ENCODE measurements around the gene PERM1. TPM values are rescaled to one million over a fixed set of nuclear protein-coding genes. Genes with fewer than 3 reads are reported as not detected.
"Not testable (repeated sequence)": the region's sequence is repeated elsewhere in the genome, so short reads cannot be mapped to it uniquely, and the experiment has no call there.

The PERM1 gene, protein sequence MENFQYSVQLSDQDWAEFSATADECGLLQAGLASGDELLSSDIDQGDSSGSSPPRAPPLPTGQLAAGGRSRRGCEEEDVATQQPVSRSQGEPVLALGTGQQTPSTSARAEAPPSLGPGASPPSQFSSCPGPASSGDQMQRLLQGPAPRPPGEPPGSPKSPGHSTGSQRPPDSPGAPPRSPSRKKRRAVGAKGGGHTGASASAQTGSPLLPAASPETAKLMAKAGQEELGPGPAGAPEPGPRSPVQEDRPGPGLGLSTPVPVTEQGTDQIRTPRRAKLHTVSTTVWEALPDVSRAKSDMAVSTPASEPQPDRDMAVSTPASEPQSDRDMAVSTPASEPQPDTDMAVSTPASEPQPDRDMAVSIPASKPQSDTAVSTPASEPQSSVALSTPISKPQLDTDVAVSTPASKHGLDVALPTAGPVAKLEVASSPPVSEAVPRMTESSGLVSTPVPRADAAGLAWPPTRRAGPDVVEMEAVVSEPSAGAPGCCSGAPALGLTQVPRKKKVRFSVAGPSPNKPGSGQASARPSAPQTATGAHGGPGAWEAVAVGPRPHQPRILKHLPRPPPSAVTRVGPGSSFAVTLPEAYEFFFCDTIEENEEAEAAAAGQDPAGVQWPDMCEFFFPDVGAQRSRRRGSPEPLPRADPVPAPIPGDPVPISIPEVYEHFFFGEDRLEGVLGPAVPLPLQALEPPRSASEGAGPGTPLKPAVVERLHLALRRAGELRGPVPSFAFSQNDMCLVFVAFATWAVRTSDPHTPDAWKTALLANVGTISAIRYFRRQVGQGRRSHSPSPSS
- total RNA-seq: under 1 TPM; 0.42 to 0.49 TPM
- 1 to 10 TPM in 1 of 2 donors, under 1 TPM in 1; 0.50 to 1.5 TPM for polyA plus RNA-seq
- long read RNA-seq, donor 1, partial matches to known transcripts: 0 of 1 reads
- long read RNA-seq, donor 1, other reads (novel, unspliced or antisense): 1 of 1 reads
- long read RNA-seq, donor 2: 0 reads

DNA sequence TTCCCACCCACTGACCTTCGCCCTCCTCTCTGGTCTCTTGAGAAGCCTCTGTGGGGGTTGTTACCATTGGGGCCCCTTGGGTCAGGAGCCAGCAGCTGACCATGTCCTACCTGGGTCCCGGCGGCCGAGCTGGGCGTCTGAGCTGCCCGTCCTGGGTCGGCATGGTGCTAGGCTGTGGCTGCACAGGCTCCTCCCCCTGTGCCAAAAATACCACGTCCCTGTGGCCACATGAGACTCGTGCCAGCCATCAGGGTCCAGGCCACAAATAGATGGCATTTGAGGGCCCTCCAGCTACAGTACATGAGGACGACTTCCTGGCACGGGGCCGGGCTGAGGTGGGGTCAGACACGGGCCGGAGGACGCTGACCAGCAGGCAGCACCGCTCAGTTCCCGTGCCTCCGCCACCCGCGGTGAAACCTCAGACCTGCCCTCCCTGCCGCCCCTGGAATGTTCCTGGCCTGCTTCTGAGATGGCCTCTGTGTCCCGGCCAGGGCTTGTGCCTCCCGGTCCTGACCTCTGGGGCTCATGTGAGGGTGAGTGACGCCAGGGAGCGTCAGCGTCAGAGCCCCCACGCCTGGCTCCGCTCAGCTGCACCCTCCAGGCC is at the start of gene PERM1:
TSS of gene PERM1 (minus strand) at position 139 of the 604 bp plus-strand sequence. CDS start 1,064 bp downstream, outside the sequence.
- H3K4me3 ChIP-seq (ENCODE audit: low read length in 2 of 2): no peak within 1 kb of the TSS
- H3K36me3 ChIP-seq (ENCODE audit: control insufficient read depth in 1 of 2, insufficient read depth in 2 of 2, low read length in 1 of 2): no peaks in the 10 kb centered on the region
- DNase-seq (peak in 1 of 2 donors; percentile 46), ATAC-seq (ENCODE audit: low FRiP score) (peak; percentile 53)
- intact Hi-C loops (cut with DNase I): loop anchor here (5.0 to 10.0 kb wide), 2 partner anchors 85 to 313 kb away; no protein-coding TSS in a partner anchor
- H3K9me3 ChIP-seq (ENCODE audit: control insufficient read depth, low read length): no peaks in the 10 kb centered on the region
- no peaks in the 10 kb centered on the region for H3K4me1 ChIP-seq (ENCODE audit: control insufficient read depth in 1 of 2, insufficient read depth in 2 of 2, low read length in 2 of 2)
- 45 to 49% methylated on average over 28 of the region's 28 CpGs for WGBS, 2 donors
- H3K27ac ChIP-seq (ENCODE audit: low read depth in 1 of 2, low read length in 2 of 2): no peak within 1 kb of the TSS
- no peaks in the 10 kb centered on the region for H3K27me3 ChIP-seq (ENCODE audit: control insufficient read depth in 1 of 2, insufficient read depth in 2 of 2, low read length in 1 of 2)

DNA sequence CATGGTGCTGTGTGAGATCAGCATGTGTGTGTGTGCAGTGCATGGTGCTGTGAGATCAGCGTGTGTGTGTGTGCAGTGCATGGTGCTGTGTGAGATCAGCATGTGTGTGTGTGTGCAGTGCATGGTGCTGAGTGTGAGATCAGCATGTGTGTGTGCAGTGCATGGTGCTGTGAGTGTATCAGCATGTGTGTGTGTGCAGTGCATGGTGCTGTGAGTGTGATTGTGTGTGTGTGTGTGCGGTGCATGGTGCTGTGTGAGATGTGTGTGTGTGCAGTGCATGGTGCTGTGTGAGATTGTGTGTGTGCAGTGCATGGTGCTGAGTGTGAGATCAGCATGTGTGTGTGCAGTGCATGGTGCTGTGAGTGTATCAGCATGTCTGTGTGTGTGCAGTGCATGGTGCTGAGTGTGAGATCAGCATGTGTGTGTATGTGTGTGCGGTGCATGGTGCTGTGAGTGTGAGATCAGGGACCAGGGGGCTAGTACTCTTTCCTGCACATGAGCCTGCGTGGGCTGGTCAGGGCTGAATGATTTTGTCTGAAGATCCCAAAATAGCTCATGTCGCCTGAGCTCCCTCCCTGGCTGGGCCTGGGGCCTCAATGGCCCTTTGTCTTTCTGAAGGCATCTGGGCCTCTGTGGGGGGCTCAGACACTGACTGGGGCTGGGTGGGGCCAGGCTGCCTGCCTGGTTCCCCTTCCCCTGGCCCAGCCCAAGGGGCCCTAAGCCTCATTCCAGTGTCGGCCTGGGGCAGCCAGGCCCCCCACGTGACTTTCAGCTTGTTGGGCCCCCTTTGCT is 49.2 kb upstream of the PERM1 start:
- ATAC-seq (ENCODE audit: low FRiP score); intact Hi-C loops (cut with DNase I); H3K36me3 ChIP-seq (ENCODE audit: control insufficient read depth in 1 of 2, insufficient read depth in 2 of 2, low read length in 1 of 2); H3K4me1 ChIP-seq (ENCODE audit: control insufficient read depth in 1 of 2, insufficient read depth in 2 of 2, low read length in 2 of 2); H3K9me3 ChIP-seq (ENCODE audit: control insufficient read depth, low read length); H3K4me3 ChIP-seq (ENCODE audit: low read length in 2 of 2); H3K27ac ChIP-seq (ENCODE audit: low read depth in 1 of 2, low read length in 2 of 2); DNase-seq; H3K27me3 ChIP-seq (ENCODE audit: control insufficient read depth in 1 of 2, insufficient read depth in 2 of 2, low read length in 1 of 2): not testable (repeated sequence)
- 74 to 93% methylated on average over 7 of the region's 7 CpGs for WGBS, 2 donors

DNA sequence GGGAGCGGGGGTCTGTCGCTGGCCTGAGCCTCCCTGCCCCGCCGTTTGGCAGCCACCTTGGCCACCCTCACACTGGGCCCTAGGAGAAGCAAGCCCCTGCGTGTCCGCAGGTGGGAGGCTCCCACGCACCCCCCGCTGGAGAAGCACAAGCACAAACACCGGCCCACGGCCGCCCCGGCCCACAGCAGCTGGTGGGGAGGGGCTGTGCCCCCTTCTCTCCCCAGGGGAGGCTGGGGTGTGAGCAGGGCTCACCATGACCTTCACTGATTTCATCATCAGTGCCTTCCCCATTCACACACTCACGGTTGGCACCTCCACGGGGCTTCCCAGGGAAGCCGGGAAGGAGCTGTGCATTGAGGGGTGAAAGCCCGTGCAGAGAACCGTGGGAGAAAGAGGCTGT is 45.9 kb upstream of the PERM1 start:
- intact Hi-C loops (cut with DNase I): no loop called here
- no peak overlapping the region for H3K4me3 ChIP-seq (ENCODE audit: low read length in 2 of 2)
- H3K36me3 ChIP-seq (ENCODE audit: control insufficient read depth in 1 of 2, insufficient read depth in 2 of 2, low read length in 1 of 2): no peaks in the 10 kb centered on the region
- no peak for ATAC-seq (ENCODE audit: low FRiP score)
- 85 to 88% methylated on average over 17 of the region's 17 CpGs for WGBS, 2 donors
- H3K4me1 ChIP-seq (ENCODE audit: control insufficient read depth in 1 of 2, insufficient read depth in 2 of 2, low read length in 2 of 2): no peaks in the 10 kb centered on the region
- DNase-seq: no peak
- H3K27ac ChIP-seq (ENCODE audit: low read depth in 1 of 2, low read length in 2 of 2): no peak overlapping the region
- no peaks in the 10 kb centered on the region for H3K27me3 ChIP-seq (ENCODE audit: control insufficient read depth in 1 of 2, insufficient read depth in 2 of 2, low read length in 1 of 2)
- H3K9me3 ChIP-seq (ENCODE audit: control insufficient read depth, low read length): no peaks in the 10 kb centered on the region

DNA sequence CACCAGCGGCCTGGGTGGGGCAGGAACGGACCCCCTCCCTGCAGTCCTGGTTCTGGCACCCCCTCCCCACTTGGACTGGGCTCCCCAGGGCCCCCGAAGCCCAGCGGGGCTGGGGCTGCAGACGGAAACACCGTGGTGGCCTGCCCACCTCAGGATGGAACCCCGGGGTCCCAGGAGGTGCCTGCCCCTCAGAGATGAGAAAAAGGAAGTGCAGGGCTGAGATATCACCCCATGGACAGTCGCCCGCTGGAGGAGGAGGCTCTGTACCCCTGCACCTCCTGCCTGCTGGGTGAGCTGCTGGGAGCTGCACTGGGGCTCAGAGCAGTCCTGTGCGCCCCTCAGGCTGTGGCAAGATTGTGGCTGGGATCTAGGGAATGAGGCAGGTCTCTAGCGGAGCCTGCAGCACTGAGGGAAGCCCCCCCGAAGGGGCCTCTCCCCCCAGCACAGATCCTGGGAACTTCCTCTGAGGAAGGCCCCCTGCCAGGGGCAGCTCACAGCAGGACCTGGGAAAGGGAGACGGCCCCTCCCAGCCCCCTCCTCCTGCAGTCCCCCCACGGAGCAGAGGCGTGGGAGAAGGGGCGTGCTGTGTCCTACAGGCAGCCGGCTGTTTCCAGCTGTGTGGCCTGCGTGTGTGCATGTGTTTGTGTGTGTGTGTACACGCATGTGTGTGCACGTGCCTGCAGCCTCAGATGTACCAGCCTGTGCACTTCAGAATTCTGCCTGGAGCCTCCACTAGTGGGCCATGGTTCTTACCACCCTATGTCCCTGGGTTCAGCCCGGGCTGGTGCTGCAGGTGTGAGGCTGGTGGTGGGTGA is 44.9 kb upstream of the PERM1 start:
- intact Hi-C loops (cut with DNase I): no loop called here
- WGBS, 2 donors: 80 to 83% methylated on average over 21 of the region's 21 CpGs
- ATAC-seq (ENCODE audit: low FRiP score) (no peak), DNase-seq (no peak)
- Histone ChIP-seq H3K27ac (ENCODE audit: low read depth in 1 of 2, low read length in 2 of 2) (no peak overlapping the region), H3K4me1 (ENCODE audit: control insufficient read depth in 1 of 2, insufficient read depth in 2 of 2, low read length in 2 of 2) (no peaks in the 10 kb centered on the region), H3K9me3 (ENCODE audit: control insufficient read depth, low read length) (no peaks in the 10 kb centered on the region), H3K36me3 (ENCODE audit: control insufficient read depth in 1 of 2, insufficient read depth in 2 of 2, low read length in 1 of 2) (no peaks in the 10 kb centered on the region), H3K27me3 (ENCODE audit: control insufficient read depth in 1 of 2, insufficient read depth in 2 of 2, low read length in 1 of 2) (no peaks in the 10 kb centered on the region), H3K4me3 (ENCODE audit: low read length in 2 of 2) (no peak overlapping the region)

DNA sequence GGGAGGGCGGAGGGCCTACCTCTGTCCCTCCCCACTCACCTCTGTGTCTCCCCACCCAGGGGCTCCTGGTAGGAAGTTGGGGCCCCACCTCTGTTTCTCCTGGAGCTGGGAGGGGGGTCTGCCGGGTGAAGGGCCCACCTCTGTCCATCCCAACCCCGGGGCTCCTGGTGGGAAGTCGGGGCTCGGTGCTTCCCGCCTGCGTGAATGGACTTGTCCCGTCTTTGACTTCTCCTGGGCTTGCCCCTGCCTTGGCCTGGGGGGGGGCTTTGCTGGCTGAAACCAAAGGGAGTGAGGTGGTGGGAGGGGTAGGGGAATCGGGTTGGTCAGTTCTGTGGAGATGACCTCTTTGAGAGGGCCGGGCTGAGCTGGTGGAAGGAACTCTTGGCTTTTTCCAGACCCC is 43.8 kb upstream of the PERM1 start:
- no peak for DNase-seq
- no peaks in the 10 kb centered on the region for H3K36me3 ChIP-seq (ENCODE audit: control insufficient read depth in 1 of 2, insufficient read depth in 2 of 2, low read length in 1 of 2)
- no peak overlapping the region for H3K4me3 ChIP-seq (ENCODE audit: low read length in 2 of 2)
- H3K27me3 ChIP-seq (ENCODE audit: control insufficient read depth in 1 of 2, insufficient read depth in 2 of 2, low read length in 1 of 2): no peaks in the 10 kb centered on the region
- no peak for ATAC-seq (ENCODE audit: low FRiP score)
- intact Hi-C loops (cut with DNase I): no loop called here
- no peak overlapping the region for H3K27ac ChIP-seq (ENCODE audit: low read depth in 1 of 2, low read length in 2 of 2)
- H3K4me1 ChIP-seq (ENCODE audit: control insufficient read depth in 1 of 2, insufficient read depth in 2 of 2, low read length in 2 of 2): no peaks in the 10 kb centered on the region
- H3K9me3 ChIP-seq (ENCODE audit: control insufficient read depth, low read length): no peaks in the 10 kb centered on the region
- WGBS, 2 donors: 88 to 94% methylated on average over 9 to 10 of the region's 10 CpGs

DNA sequence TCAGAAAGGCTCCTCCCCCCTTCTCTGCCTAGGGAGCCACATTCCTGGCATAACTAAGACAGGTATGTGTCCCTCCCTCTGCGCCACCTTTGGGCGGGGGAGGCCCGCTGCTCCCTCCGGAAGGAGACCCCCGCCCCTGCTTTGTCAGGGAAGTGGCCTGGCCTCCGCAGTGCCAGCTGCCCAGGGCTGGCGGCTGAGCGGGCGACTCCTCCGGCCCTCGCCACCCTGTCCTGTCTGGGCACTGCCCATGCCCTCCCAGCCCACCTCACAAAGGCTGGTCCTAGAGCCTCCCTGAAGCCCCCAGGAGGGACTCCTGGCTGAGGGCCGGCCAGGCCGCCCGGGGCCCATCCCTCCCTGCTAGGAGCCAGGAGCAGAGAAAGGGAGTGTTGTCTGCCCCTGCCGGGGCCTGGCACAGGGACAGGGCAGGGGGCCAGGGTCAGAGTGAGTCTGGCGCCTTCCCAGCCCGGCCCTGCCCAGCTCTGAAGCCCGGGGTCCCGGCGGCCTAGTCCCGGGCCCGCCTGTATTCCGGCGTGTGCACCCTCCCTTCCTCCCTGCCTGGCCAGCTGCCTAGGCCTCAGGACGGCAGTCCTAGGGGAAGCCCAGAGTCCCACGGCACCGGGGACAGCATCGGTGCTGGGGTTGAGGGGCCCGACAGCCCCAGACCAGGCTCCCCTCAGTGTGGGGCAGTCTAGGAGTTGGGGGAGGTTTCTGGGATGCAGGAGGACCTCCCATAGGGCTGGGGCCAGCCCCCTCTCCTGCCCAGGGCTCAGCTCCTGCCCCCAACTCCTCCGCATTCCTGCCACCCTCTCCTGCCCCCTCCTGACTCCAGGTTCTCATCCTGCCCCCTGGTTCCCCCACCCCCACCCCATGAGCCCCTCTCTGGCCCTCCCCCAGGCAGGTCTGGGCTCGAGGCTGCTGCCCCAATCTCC is 43.1 kb upstream of the PERM1 start:
- no peaks in the 10 kb centered on the region for H3K4me1 ChIP-seq (ENCODE audit: control insufficient read depth in 1 of 2, insufficient read depth in 2 of 2, low read length in 2 of 2)
- no peak overlapping the region for H3K27ac ChIP-seq (ENCODE audit: low read depth in 1 of 2, low read length in 2 of 2)
- intact Hi-C loops (cut with DNase I): loop anchor here in 1 of 2 donors (5.0 kb wide), 1 partner anchor 32 kb away; no protein-coding TSS in a partner anchor
- ATAC-seq (ENCODE audit: low FRiP score): no peak
- WGBS, 2 donors: 59 to 62% methylated on average over 25 to 31 of the region's 31 CpGs
- DNase-seq: no peak
- H3K27me3 ChIP-seq (ENCODE audit: control insufficient read depth in 1 of 2, insufficient read depth in 2 of 2, low read length in 1 of 2): no peaks in the 10 kb centered on the region
- H3K36me3 ChIP-seq (ENCODE audit: control insufficient read depth in 1 of 2, insufficient read depth in 2 of 2, low read length in 1 of 2): no peaks in the 10 kb centered on the region
- no peaks in the 10 kb centered on the region for H3K9me3 ChIP-seq (ENCODE audit: control insufficient read depth, low read length)
- no peak overlapping the region for H3K4me3 ChIP-seq (ENCODE audit: low read length in 2 of 2)

DNA sequence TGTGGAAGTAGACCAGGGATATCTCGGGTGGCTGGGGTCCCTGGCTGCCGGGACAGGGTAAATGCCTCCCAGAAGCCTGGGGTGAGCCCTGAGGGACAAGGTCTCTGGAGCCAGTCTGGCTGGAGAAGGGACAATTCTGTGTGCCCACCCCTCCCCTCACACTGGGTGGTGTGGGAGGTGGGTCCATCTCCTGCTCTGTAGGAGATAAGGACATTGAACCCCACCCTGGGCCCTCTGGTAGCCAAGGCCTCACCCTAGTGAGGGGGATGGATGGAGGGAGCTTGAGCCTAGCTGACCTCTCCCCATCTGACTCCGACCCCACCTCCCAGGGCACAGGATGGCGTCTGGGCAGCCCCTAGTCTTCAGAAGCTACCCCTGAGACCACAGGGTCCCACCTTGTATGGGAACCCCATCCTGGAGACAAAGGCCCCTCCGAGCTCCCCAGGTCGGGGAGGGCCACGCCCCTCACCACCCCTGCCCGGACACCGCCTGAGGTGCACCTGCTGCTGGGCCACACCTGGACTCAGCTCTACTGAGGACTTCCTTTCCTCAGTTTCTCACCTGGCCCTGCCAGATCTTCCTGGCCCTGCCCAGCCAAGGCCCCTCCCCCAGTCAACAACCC is 42.4 kb upstream of the PERM1 start:
- Histone ChIP-seq H3K4me3 (ENCODE audit: low read length in 2 of 2) (no peak overlapping the region), H3K4me1 (ENCODE audit: control insufficient read depth in 1 of 2, insufficient read depth in 2 of 2, low read length in 2 of 2) (no peaks in the 10 kb centered on the region), H3K27me3 (ENCODE audit: control insufficient read depth in 1 of 2, insufficient read depth in 2 of 2, low read length in 1 of 2) (no peaks in the 10 kb centered on the region), H3K27ac (ENCODE audit: low read depth in 1 of 2, low read length in 2 of 2) (no peak overlapping the region), H3K9me3 (ENCODE audit: control insufficient read depth, low read length) (no peaks in the 10 kb centered on the region), H3K36me3 (ENCODE audit: control insufficient read depth in 1 of 2, insufficient read depth in 2 of 2, low read length in 1 of 2) (no peaks in the 10 kb centered on the region)
- DNase-seq: no peak
- intact Hi-C loops (cut with DNase I): loop anchor here in 1 of 2 donors (5.0 kb wide), 1 partner anchor 33 kb away; no protein-coding TSS in a partner anchor
- ATAC-seq (ENCODE audit: low FRiP score): no peak
- 90 to 94% methylated on average over 9 of the region's 9 CpGs for WGBS, 2 donors
